Psoas muscle (tissue), 8 donors: Measurements from ENCODE around the gene ARNT2. TPM values are rescaled to one million over a fixed set of nuclear protein-coding genes. Genes with fewer than 3 reads are reported as not detected.

Experiments
- ATAC-seq, 4 donors: fragments of 200-7000 bp; cut with Tn5 transposase; one replicate each; pipeline ENCODE4 v1.9.1; 2020; ENCODE audit warnings: moderate library complexity in 3 of 4, mild to moderate bottlenecking in 2 of 4
- DNase-seq, 2 donors: peaks; one replicate each; pipeline ENCODE4 v3.0.0-alpha.2; 2020
- H3K27ac ChIP-seq: fragments of 200-600 bp; one replicate; pipeline ENCODE4 v1.8.0; 2022
- H3K27me3 ChIP-seq, 3 donors: fragments of 200-600 bp in 1 of 3; one replicate each; pipeline versions ENCODE4 v1.6.1 to v1.8.0; 2013 to 2022; ENCODE audit warnings: low read length in 2 of 3, mild to moderate bottlenecking in 2 of 3, moderate library complexity in 1 of 3; ENCODE audit not compliant: insufficient read depth in 3 of 3
- H3K36me3 ChIP-seq, 2 donors: fragments of 200-600 bp in 1 of 2; one replicate each; pipeline versions ENCODE4 v1.6.1 to v1.8.0; 2013 to 2022; ENCODE audit warnings: low read depth in 1 of 2, mild to moderate bottlenecking in 1 of 2, moderate library complexity in 1 of 2; ENCODE audit not compliant: insufficient read depth in 1 of 2
- H3K4me1 ChIP-seq: fragments of 200-600 bp; one replicate; pipeline ENCODE4 v1.8.0; 2022
- H3K4me3 ChIP-seq: fragments of 200-600 bp; one replicate; pipeline ENCODE4 v1.8.0; 2022; ENCODE audit warnings: mild to moderate bottlenecking
- H3K9me3 ChIP-seq: fragments of 200-600 bp; one replicate; pipeline ENCODE4 v1.8.0; 2022
- CTCF ChIP-seq: fragments of 200-600 bp; IDR thresholded peaks from one replicate; pipeline ENCODE4 v1.8.0; 2022; ENCODE audit warnings: antibody characterized with exemption
- WGBS, 3 donors: extraction: QIAGEN DNeasy Blood & Tissue Kit; methylation state at CpG; one replicate each; pipeline versions ENCODE4 v1.1.6 to v1.1.7; 2013; 5-methylcytosine and 5-hydroxymethylcytosine counted together
- intact Hi-C, 2 donors: fragments of 100-400 bp; cut with DNase I; formaldehyde crosslinking; loops; one replicate each; pipeline versions ENCODE4 v1.11.0 to v1.14.2; 2022
- polyA plus RNA-seq, 3 donors: library from polyadenylated mRNA; stranded (reverse); fragments of 200-250 nt; gene quantifications; one replicate each; pipeline ENCODE4 v1.2.3, GENCODE V29; 2013
- total RNA-seq, 4 donors: library from RNA; stranded (reverse); fragmentation: NEBNext Ultra II Directional in 2 of 4; extraction: Animal tissue kit (Norgen Biotek cat#: 25700) in 2 of 4; gene quantifications; one replicate each; pipeline versions ENCODE4 v1.2.1 to v1.2.4, GENCODE V29; 2021 to 2023
- donor health status: healthy with polysubstance abuse.
- donor health status: DM: no; HTN: no; CAD: no; lungs with moderate emphysema.
- donor health status: Bipolar disorder and iron deficiency.
- donor health status: healthy.
- donor health status: DM: yes; HTN: yes; CAD: no.
- donor health status: DM: no; HTN: no; CAD: no.
- donor health status: DM: no; HTN: no; CAD: no.
- donor health status: DM: yes; HTN: yes; CAD: no.

Gene ARNT2
- total and polyA plus RNA-seq, 7 donors = 0.09 to 12.2 (median 4.4) TPM

GRCh38 chr15:80444680-80445251 is 40.6 kb downstream of the ARNT2 start:
- Histone ChIP-seq H3K4me1 (no peaks in the 10 kb centered on the region), H3K27me3 (no peaks in the 10 kb centered on the region), H3K36me3 (no peaks in the 10 kb centered on the region), H3K4me3 (no peak overlapping the region), H3K9me3 (no peaks in the 10 kb centered on the region), H3K27ac (no peak overlapping the region)
- intact Hi-C loops = no loop called here
- no peak for ATAC-seq
- no peak for TF ChIP-seq CTCF
- 96 to 98% (median 97%) methylated on average over 4 of the region's 4 CpGs for WGBS, 3 donors
- DNase-seq = no peak

- H3K36me3 ChIP-seq = no peaks in the 10 kb centered on the region
- H3K4me1 ChIP-seq = no peaks in the 10 kb centered on the region
- no peak for TF ChIP-seq CTCF
- no peak for DNase-seq
- no peak overlapping the region for H3K27ac ChIP-seq
- ATAC-seq = no peak
- WGBS, 3 donors = 66 to 71% (median 68%) methylated on average over 12 to 13 of the region's 13 CpGs
- no peaks in the 10 kb centered on the region for H3K27me3 ChIP-seq
- no peak overlapping the region for H3K4me3 ChIP-seq
- intact Hi-C loops = no loop called here
- no peaks in the 10 kb centered on the region for H3K9me3 ChIP-seq
Measured at GRCh38 chr15:80445300-80446041, 41.3 kb downstream of the ARNT2 start.

DNA sequence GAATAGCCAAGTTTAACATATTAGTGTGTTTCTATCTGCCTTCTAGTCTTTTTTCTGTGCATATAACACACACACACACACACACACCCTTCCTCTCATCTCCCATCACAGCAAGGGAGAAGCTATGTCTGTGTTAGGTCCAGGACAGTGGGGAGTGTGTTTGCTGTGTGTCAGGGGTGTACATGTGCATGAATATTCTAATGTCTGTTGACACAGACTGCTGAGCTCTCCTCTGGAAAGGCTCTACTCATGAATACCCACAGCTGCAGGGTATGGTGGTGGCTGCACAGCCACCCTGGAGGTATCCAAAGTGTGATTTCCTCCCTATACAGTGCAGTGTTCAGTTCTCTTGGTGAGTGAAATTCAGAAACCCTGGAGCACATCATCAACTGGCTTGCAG is 42.9 kb downstream of the ARNT2 start:
- TF ChIP-seq CTCF = no peak
- no peaks in the 10 kb centered on the region for H3K9me3 ChIP-seq
- intact Hi-C loops = no loop called here
- ATAC-seq (no peak), DNase-seq (no peak)
- no peak overlapping the region for H3K4me3 ChIP-seq
- no peaks in the 10 kb centered on the region for H3K36me3 ChIP-seq
- H3K4me1 ChIP-seq = no peaks in the 10 kb centered on the region
- H3K27ac ChIP-seq = no peak overlapping the region
- no peaks in the 10 kb centered on the region for H3K27me3 ChIP-seq

DNA sequence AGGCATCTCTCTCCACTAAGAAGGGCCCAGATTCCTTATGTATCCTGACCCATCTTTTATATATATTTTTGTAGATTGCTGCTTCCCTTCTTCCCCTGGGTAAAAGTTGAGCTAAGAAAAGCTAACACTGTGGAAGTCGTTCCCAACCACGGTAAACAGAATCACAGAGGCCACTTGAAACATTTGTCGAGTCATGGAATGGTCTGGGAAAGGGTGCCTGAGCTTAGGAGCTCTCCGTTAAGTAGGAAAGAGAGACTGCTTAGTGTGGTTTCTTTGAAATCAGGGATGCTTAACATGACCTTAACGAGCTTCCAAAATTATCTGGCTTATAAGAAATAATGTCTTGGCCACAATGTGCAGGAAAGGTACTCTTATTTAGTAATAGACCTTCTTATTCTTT is 45.6 kb downstream of the ARNT2 start:
- Histone ChIP-seq H3K4me1 (no peaks in the 10 kb centered on the region), H3K27ac (no peak overlapping the region), H3K27me3 (no peaks in the 10 kb centered on the region), H3K4me3 (no peak overlapping the region), H3K9me3 (no peaks in the 10 kb centered on the region), H3K36me3 (no peaks in the 10 kb centered on the region)
- DNase-seq (no peak), ATAC-seq (no peak)
- TF ChIP-seq CTCF = no peak
- intact Hi-C loops = no loop called here
- WGBS, 3 donors = 72 to 73% (median 73%) methylated on average over 5 of the region's 5 CpGs
